Fibroblast of lung (primary cell): Measurements from ENCODE around the gene RNPEPL1.

Experiments
- EZH2 ChIP-seq: IDR thresholded peaks from 2 replicates; pipeline ENCODE4 v1.5.1; 2012; ENCODE audit warnings: low read length, control low read depth, mild to moderate bottlenecking; ENCODE audit errors: missing control alignments
- TF ChIP-seq, protein P1 (sequence below), 2 donors: IDR thresholded peaks in 1 of 2; conservative IDR thresholded peaks in 1 of 2; 1 replicate in 1 of 2; 2 replicates in 1 of 2; pipeline ENCODE4 v1.5.1; 2011 to 2012; ENCODE audit warnings: low read length in 2 of 2, control low read depth in 1 of 2, inconsistent platforms in 1 of 2, low read depth in 1 of 2, mild to moderate bottlenecking in 1 of 2

DNA sequence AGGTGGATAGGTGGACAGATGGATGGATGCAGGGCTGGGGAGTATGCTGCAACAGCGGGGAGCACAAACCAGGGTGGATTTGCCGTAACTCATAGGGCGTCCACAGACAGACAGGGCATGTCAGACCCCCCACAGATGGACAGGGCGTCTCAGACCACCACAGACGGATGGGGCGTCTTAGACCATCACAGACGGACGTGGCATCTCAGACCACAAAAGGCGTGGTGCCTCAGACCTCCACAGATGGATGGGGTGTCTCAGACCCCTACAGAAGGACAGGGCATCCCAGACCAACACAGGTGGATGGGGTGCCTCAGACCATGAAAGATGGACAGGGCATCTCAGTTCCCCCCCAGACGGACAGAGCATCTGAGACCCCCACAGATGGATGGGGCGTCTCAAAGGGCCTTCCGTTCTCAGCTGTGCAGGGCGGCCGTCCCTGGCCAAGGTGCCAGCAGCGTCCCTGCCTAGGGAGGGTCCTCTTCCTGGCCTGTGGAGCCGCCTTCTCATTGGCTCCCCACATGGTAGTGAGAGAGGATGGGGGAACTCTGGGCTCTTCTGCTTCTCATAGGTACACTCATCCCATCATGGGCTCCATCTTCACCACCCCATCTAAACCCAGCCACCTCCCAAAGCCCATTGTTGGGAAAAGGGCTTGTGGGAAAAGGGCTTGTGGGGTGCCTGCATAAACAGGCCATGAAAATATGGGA is 12.6 kb upstream of the RNPEPL1 start:
- TF ChIP-seq, protein P1, sequence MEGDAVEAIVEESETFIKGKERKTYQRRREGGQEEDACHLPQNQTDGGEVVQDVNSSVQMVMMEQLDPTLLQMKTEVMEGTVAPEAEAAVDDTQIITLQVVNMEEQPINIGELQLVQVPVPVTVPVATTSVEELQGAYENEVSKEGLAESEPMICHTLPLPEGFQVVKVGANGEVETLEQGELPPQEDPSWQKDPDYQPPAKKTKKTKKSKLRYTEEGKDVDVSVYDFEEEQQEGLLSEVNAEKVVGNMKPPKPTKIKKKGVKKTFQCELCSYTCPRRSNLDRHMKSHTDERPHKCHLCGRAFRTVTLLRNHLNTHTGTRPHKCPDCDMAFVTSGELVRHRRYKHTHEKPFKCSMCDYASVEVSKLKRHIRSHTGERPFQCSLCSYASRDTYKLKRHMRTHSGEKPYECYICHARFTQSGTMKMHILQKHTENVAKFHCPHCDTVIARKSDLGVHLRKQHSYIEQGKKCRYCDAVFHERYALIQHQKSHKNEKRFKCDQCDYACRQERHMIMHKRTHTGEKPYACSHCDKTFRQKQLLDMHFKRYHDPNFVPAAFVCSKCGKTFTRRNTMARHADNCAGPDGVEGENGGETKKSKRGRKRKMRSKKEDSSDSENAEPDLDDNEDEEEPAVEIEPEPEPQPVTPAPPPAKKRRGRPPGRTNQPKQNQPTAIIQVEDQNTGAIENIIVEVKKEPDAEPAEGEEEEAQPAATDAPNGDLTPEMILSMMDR (conservative IDR thresholded peaks at IDR 0.05 in 1 of 2, IDR thresholded peaks at IDR 0.05 in 1 of 2; ENCODE audit: low read depth in 1 of 2, low read length in 2 of 2), result no peak
- TF ChIP-seq EZH2, result no peak
